Astrocyte (in vitro differentiated cells and primary cell): Measurements from ENCODE around the gene ADAMTS8.

ENCODE experiments used
- CTCF ChIP-seq: IDR thresholded peaks from 2 replicates; pipeline ENCODE4 v1.5.1; 2011; ENCODE audit warnings: low read depth, mild to moderate bottlenecking, inconsistent platforms, low read length, moderate library complexity; ENCODE audit not compliant: insufficient read depth
- EZH2 ChIP-seq: IDR thresholded peaks from 2 replicates; pipeline ENCODE4 v1.6.1; 2012; ENCODE audit warnings: mild to moderate bottlenecking, low read length, inconsistent platforms; ENCODE audit not compliant: insufficient read depth

GRCh38 chr11:130459521-130459920 is 31.1 kb upstream of the ADAMTS8 start:
- TF ChIP-seq EZH2 (no peak), CTCF (no peak)
